Sigmoid colon (tissue), 7 donors: ENCODE data around the gene CDK5RAP3. TPM values are rescaled to one million over a fixed set of nuclear protein-coding genes. Genes with fewer than 3 reads are reported as not detected.
"Not testable (repeated sequence)": the region's sequence is repeated elsewhere in the genome, so short reads cannot be mapped to it uniquely, and the experiment has no call there.

ENCODE experiments used
- DNase-seq: peaks from one replicate; pipeline ENCODE4 v3.0.0-alpha.2; 2019
- H3K27ac ChIP-seq, 4 donors: fragments of 200-600 bp; sonication (generic); one replicate each; pipeline ENCODE4 v1.5.1; 2016 to 2019; ENCODE audit warnings: mild to moderate bottlenecking in 1 of 4
- H3K27me3 ChIP-seq, 3 donors: fragments of 200-600 bp; sonication (generic); one replicate each; pipeline ENCODE4 v1.5.1; 2019; ENCODE audit warnings: mild to moderate bottlenecking in 1 of 3
- H3K36me3 ChIP-seq, 4 donors: fragments of 200-600 bp; sonication (generic); one replicate each; pipeline ENCODE4 v1.5.1; 2016 to 2019
- H3K4me1 ChIP-seq, 4 donors: fragments of 200-600 bp; sonication (generic); one replicate each; pipeline ENCODE4 v1.5.1; 2017 to 2019
- H3K4me3 ChIP-seq, 4 donors: fragments of 200-600 bp; sonication (generic); one replicate each; pipeline ENCODE4 v1.5.1; 2017 to 2019; ENCODE audit warnings: mild to moderate bottlenecking in 2 of 4, moderate library complexity in 1 of 4
- H3K9me3 ChIP-seq, 4 donors: fragments of 200-600 bp in 3 of 4; sonication (generic) in 3 of 4; one replicate each; pipeline versions ENCODE4 v1.5.1 to v1.6.1; 2013 to 2019
- EP300 ChIP-seq, 4 donors: sonication (generic); formaldehyde crosslinking; IDR thresholded peaks; one replicate each; pipeline ENCODE4 v1.6.1; 2017; ENCODE audit warnings: antibody characterized with exemption in 4 of 4
- POLR2A ChIP-seq, 2 donors: fragments of 450-650 bp; IDR thresholded peaks; one replicate each; pipeline ENCODE4 v1.6.1; 2016; ENCODE audit warnings: antibody characterized with exemption in 2 of 2, mild to moderate bottlenecking in 2 of 2, moderate library complexity in 2 of 2
- POLR2AphosphoS5 ChIP-seq, 4 donors: sonication (generic); formaldehyde crosslinking; IDR thresholded peaks; one replicate each; pipeline ENCODE4 v1.6.1; 2017; ENCODE audit warnings: antibody characterized with exemption in 4 of 4
- WGBS, 2 donors: extraction: QIAGEN DNeasy Blood & Tissue Kit; methylation state at CpG; one replicate each; pipeline ENCODE4 v1.1.7; 2013; 5-methylcytosine and 5-hydroxymethylcytosine counted together
- intact Hi-C: fragments of 100-400 bp; cut with DNase I; formaldehyde crosslinking; loops from one replicate; pipeline ENCODE4 v1.15.1; 2023
- polyA plus RNA-seq, 3 donors: library from polyadenylated mRNA; stranded (reverse); fragments of 200-250 nt; gene quantifications; one replicate each; pipeline ENCODE4 v1.2.3, GENCODE V29; 2013
- total RNA-seq, 4 donors: library from RNA; depleted of rRNA; stranded (reverse); fragments of >200 nt; gene quantifications; one replicate each; pipeline ENCODE4 v1.1.0, GENCODE V29; 2016
- TF ChIP-seq, protein P1 (sequence below), 4 experiments: fragments of 450-650 bp in 3 of 4; fragments of 200-600 bp in 1 of 4; IDR thresholded peaks; one replicate each; pipeline ENCODE4 v1.5.1; 2016 to 2019; ENCODE audit warnings: antibody characterized with exemption in 4 of 4, mild to moderate bottlenecking in 3 of 4, moderate library complexity in 2 of 4
- donor health status: healthy with polysubstance abuse.
- donor health status: Bipolar disorder and iron deficiency.
- donor health status: healthy.

The CDK5RAP3 gene
- total and polyA plus RNA-seq, 7 donors: 43.5 to 200 (median 71.5) TPM

GRCh38 chr17:47982645-47983390, 11.9 kb downstream of the CDK5RAP3 start:
- Histone ChIP-seq H3K4me3 (no peak overlapping the region), H3K27me3 (no peaks in the 10 kb centered on the region), H3K9me3 (no peaks in the 10 kb centered on the region), H3K27ac (no peak overlapping the region), H3K36me3 (peaks cover 0 to 61% (median 21%) of the 10 kb centered on the region in 4 donors), H3K4me1 (peaks cover 0 to 10% (median 9%) of the 10 kb centered on the region in 4 donors)
- intact Hi-C loops: no loop called here
- 80 to 89% methylated on average over 9 of the region's 9 CpGs for WGBS, 2 donors
- TF ChIP-seq POLR2A (IDR thresholded peaks at IDR 0.05): no peak
- TF ChIP-seq, protein P1, sequence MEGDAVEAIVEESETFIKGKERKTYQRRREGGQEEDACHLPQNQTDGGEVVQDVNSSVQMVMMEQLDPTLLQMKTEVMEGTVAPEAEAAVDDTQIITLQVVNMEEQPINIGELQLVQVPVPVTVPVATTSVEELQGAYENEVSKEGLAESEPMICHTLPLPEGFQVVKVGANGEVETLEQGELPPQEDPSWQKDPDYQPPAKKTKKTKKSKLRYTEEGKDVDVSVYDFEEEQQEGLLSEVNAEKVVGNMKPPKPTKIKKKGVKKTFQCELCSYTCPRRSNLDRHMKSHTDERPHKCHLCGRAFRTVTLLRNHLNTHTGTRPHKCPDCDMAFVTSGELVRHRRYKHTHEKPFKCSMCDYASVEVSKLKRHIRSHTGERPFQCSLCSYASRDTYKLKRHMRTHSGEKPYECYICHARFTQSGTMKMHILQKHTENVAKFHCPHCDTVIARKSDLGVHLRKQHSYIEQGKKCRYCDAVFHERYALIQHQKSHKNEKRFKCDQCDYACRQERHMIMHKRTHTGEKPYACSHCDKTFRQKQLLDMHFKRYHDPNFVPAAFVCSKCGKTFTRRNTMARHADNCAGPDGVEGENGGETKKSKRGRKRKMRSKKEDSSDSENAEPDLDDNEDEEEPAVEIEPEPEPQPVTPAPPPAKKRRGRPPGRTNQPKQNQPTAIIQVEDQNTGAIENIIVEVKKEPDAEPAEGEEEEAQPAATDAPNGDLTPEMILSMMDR (IDR thresholded peaks at IDR 0.05): no peak
- no peak for TF ChIP-seq POLR2AphosphoS5 (IDR thresholded peaks at IDR 0.05)
- no peak for TF ChIP-seq EP300 (IDR thresholded peaks at IDR 0.05)
- DNase-seq: no peak

DNA sequence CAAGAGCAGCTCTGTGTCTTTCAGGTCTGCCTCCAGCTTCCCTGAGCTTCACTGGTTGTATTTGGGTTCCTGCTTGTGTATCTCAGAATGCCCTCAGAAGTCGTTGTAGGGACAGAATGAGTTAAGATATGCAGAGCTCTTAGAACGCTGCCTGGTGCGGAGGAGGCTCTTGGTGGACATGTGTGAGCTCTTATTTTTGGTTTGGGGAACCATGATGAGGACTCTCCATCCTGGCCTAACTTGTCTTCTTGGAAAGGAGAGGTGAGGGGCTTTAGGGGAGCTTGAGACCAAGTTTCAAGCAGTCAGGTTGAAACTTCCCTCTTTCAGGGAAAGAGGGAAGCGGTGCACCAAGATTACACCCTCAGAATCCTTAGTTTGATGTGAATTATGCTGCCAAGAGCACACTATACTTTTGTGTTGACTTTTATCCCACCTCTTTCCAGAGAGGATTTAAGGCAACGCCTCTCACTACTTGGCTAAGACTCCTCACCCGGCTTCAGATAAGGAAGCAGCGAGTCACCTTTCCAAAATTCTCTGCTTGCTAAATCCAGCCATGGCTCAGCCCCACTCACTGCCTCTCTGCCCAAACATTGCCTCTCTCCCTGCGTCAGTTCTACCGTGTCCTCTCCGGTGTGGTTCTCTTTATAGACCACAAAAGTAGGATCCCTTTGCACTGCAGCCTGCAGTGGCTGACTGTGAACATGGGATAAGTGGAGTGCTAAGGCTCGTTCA, 12.7 kb downstream of the CDK5RAP3 start:
- H3K36me3 ChIP-seq: peaks cover 0 to 52% (median 20%) of the 10 kb centered on the region in 4 donors
- no peak for DNase-seq
- no peaks in the 10 kb centered on the region for H3K27me3 ChIP-seq
- H3K4me1 ChIP-seq: peaks cover 0 to 13% (median 12%) of the 10 kb centered on the region in 4 donors
- intact Hi-C loops: no loop called here
- H3K9me3 ChIP-seq: no peaks in the 10 kb centered on the region
- 82 to 86% methylated on average over 11 of the region's 11 CpGs for WGBS, 2 donors
- H3K27ac ChIP-seq: no peak overlapping the region
- no peak for TF ChIP-seq POLR2A (IDR thresholded peaks at IDR 0.05)
- TF ChIP-seq, protein P1 (IDR thresholded peaks at IDR 0.05): no peak
- TF ChIP-seq EP300 (IDR thresholded peaks at IDR 0.05): no peak
- no peak for TF ChIP-seq POLR2AphosphoS5 (IDR thresholded peaks at IDR 0.05)
- no peak overlapping the region for H3K4me3 ChIP-seq

GRCh38 chr17:47986520-47986919, 15.6 kb downstream of the CDK5RAP3 start:
- 78 to 84% methylated on average over 5 of the region's 5 CpGs for WGBS, 2 donors
- H3K9me3 ChIP-seq: no peaks in the 10 kb centered on the region
- no peak for DNase-seq
- H3K36me3 ChIP-seq: peaks cover 0 to 24% (median 4%) of the 10 kb centered on the region in 4 donors
- peaks cover 0 to 13% (median 12%) of the 10 kb centered on the region in 4 donors for H3K4me1 ChIP-seq
- no peaks in the 10 kb centered on the region for H3K27me3 ChIP-seq
- H3K4me3 ChIP-seq: no peak overlapping the region
- H3K27ac ChIP-seq: peak overlapping the region in 2 of 4 donors; percentile 72 to 75
- intact Hi-C loops: no loop called here
- TF ChIP-seq POLR2A (IDR thresholded peaks at IDR 0.05) (no peak), POLR2AphosphoS5 (IDR thresholded peaks at IDR 0.05) (no peak), EP300 (IDR thresholded peaks at IDR 0.05) (no peak)
- TF ChIP-seq, protein P1 (IDR thresholded peaks at IDR 0.05): no peak

GRCh38 chr17:47987240-47987835, 16.4 kb downstream of the CDK5RAP3 start:
- peak; percentile 76 for DNase-seq
- Histone ChIP-seq H3K4me1 (peaks cover 0 to 13% (median 12%) of the 10 kb centered on the region in 4 donors), H3K27ac (peak overlapping the region; percentile 47 to 75 (median 72)), H3K27me3 (no peaks in the 10 kb centered on the region), H3K4me3 (no peak overlapping the region), H3K9me3 (no peaks in the 10 kb centered on the region), H3K36me3 (peaks cover 0 to 15% (median 0%) of the 10 kb centered on the region in 4 donors)
- intact Hi-C loops: no loop called here
- 35 to 49% methylated on average over 17 of the region's 17 CpGs for WGBS, 2 donors
- TF ChIP-seq POLR2A (IDR thresholded peaks at IDR 0.05): no peak
- TF ChIP-seq POLR2AphosphoS5 (IDR thresholded peaks at IDR 0.05): no peak

DNA sequence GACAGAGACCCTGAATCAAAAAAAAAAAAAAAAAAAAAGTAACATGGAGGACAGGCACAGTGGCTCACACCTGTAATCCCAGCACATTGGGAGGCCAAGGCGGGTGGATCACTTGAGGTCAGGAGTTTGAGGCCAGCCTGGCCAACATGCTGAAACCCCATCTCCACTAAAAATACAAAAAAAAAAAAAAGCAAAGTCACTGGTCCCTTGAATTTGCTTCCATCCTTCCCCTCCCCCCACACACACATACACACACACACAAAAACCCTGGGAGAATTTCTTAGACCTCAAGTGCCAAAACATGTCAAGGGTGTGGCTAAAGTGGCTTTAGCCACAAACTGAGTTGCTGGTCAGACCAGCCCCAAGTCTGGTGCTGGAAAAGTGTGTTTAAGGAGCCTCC, 17.5 kb downstream of the CDK5RAP3 start:
- H3K4me3 ChIP-seq, intact Hi-C loops, H3K27ac ChIP-seq, H3K36me3 ChIP-seq, DNase-seq, H3K9me3 ChIP-seq, H3K27me3 ChIP-seq: not testable (repeated sequence)
- WGBS, 2 donors: 94 to 97% methylated on average over 1 of the region's 1 CpG
- peaks cover 0 to 13% (median 12%) of the 10 kb centered on the region in 4 donors for H3K4me1 ChIP-seq
